HepG2 (cell line): ENCODE data around the gene ASB11. TPM values are rescaled to one million over a fixed set of nuclear protein-coding genes. Genes with fewer than 3 reads are reported as not detected.

Experiments
- HCFC1 ChIP-seq: fragments of 150-350 bp; IDR thresholded peaks from 2 replicates; pipeline ENCODE4 v1.6.1; 2014; ENCODE audit warnings: low read depth, low read length
- HMGXB3 ChIP-seq: sonication (generic); formaldehyde crosslinking; IDR thresholded peaks from 2 replicates; pipeline ENCODE4 v1.4.0; 2020; ENCODE audit warnings: missing genetic modification reagents, borderline replicate concordance
- HMGXB4 ChIP-seq, 2 experiments: sonication (generic) in 1 of 2; formaldehyde crosslinking in 1 of 2; IDR thresholded peaks; 2 replicates each; pipeline versions ENCODE4 v1.4.0 to v1.6.1; 2018 to 2020; ENCODE audit warnings: missing genetic modification reagents in 2 of 2, borderline replicate concordance in 1 of 2, low read depth in 1 of 2, mild to moderate bottlenecking in 1 of 2, missing biosample characterization in 1 of 2
- HNF4A ChIP-seq: sonication (generic); formaldehyde crosslinking; IDR thresholded peaks from 2 replicates; pipeline ENCODE4 v1.4.0; 2020; ENCODE audit warnings: missing genetic modification reagents
- IKZF1 ChIP-seq: fragments of 450-650 bp; IDR thresholded peaks from 2 replicates; pipeline ENCODE4 v1.7.1; 2016
- KLF15 ChIP-seq: sonication (generic); formaldehyde crosslinking; IDR thresholded peaks from 2 replicates; pipeline ENCODE4 v1.8.1; 2023; ENCODE audit warnings: borderline replicate concordance, mild to moderate bottlenecking, inconsistent platforms, missing genetic modification reagents, mixed read lengths
- MXD4 ChIP-seq: IDR thresholded peaks from 2 replicates; pipeline ENCODE4 v1.6.1; 2016; ENCODE audit warnings: mild to moderate bottlenecking, missing biosample characterization, missing genetic modification reagents
- NBN ChIP-seq: fragments of 450-650 bp; conservative IDR thresholded peaks from 2 replicates; pipeline ENCODE4 v1.6.1; 2017
- NFKBIZ ChIP-seq: IDR thresholded peaks from 2 replicates; pipeline ENCODE4 v1.6.1; 2018; ENCODE audit warnings: missing genetic modification reagents, missing compliant biosample characterization
- PPARG ChIP-seq: conservative IDR thresholded peaks from 2 replicates; pipeline ENCODE4 v1.6.1; 2016; ENCODE audit warnings: missing biosample characterization, missing genetic modification reagents
- RNF2 ChIP-seq: fragments of 450-650 bp; conservative IDR thresholded peaks from 2 replicates; pipeline ENCODE4 v1.6.1; 2016; ENCODE audit warnings: low read depth
- SALL1 ChIP-seq: sonication (generic); formaldehyde crosslinking; IDR thresholded peaks from 2 replicates; pipeline ENCODE4 v1.8.0; 2022; ENCODE audit warnings: mild to moderate bottlenecking, missing genetic modification reagents
- SMARCE1 ChIP-seq: fragments of 450-650 bp; IDR thresholded peaks from 2 replicates; pipeline ENCODE4 v1.6.1; 2017; ENCODE audit warnings: borderline replicate concordance
- ZNF292 ChIP-seq: sonication (generic); formaldehyde crosslinking; IDR thresholded peaks from 2 replicates; pipeline ENCODE4 v1.8.1; 2022; ENCODE audit warnings: mild to moderate bottlenecking, low read depth, missing genetic modification reagents, borderline replicate concordance
- ZNF383 ChIP-seq: sonication (generic); formaldehyde crosslinking; IDR thresholded peaks from 2 replicates; pipeline ENCODE4 v1.4.0; 2020; ENCODE audit warnings: missing genetic modification reagents, mild to moderate bottlenecking, borderline replicate concordance
- ZNF484 ChIP-seq: sonication (generic); formaldehyde crosslinking; IDR thresholded peaks from 2 replicates; pipeline ENCODE4 v1.5.1; 2020; ENCODE audit warnings: mild to moderate bottlenecking, low read depth, missing genetic modification reagents, borderline replicate concordance
- ZNF496 ChIP-seq: sonication (generic); formaldehyde crosslinking; IDR thresholded peaks from 2 replicates; pipeline ENCODE4 v1.8.1; 2023; ENCODE audit warnings: mild to moderate bottlenecking, moderate library complexity, missing genetic modification reagents; ENCODE audit not compliant: insufficient replicate concordance
- ZNF577 ChIP-seq: sonication (generic); formaldehyde crosslinking; IDR thresholded peaks from 2 replicates; pipeline ENCODE4 v1.4.0; 2020; ENCODE audit warnings: mild to moderate bottlenecking, low read depth, missing genetic modification reagents, borderline replicate concordance
- ZNF614 ChIP-seq: IDR thresholded peaks from 2 replicates; pipeline ENCODE4 v1.6.1; 2018; ENCODE audit warnings: missing biosample characterization, missing genetic modification reagents, inconsistent platforms, borderline replicate concordance
- ZNF747 ChIP-seq: sonication (generic); formaldehyde crosslinking; IDR thresholded peaks from 2 replicates; pipeline ENCODE4 v1.8.1; 2023; ENCODE audit warnings: missing genetic modification reagents, mild to moderate bottlenecking, borderline replicate concordance
- ZNF776 ChIP-seq: sonication (generic); formaldehyde crosslinking; IDR thresholded peaks from 2 replicates; pipeline ENCODE4 v1.4.0; 2020; ENCODE audit warnings: mild to moderate bottlenecking, missing genetic modification reagents
- ZNF788 ChIP-seq: sonication (generic); formaldehyde crosslinking; IDR thresholded peaks from 2 replicates; pipeline ENCODE4 v1.5.0; 2020; ENCODE audit warnings: mild to moderate bottlenecking, missing genetic modification reagents, borderline replicate concordance
- polyA plus RNA-seq, 8 experiments: library from polyadenylated mRNA; depleted of rRNA in 3 of 8; stranded (reverse) in 7 of 8; unstranded in 1 of 8; fragments of >200 nt; fragmentation: Illumina TruSeq in 4 of 8; extraction: Trizol in 4 of 8; gene quantifications; 2 replicates each; pipeline versions ENCODE4 v1.2.1 to v1.2.3, GENCODE V29; 2011 to 2016; ENCODE audit warnings: low read depth in 4 of 8, missing spikeins in 1 of 8, mixed read lengths in 1 of 8; ENCODE audit not compliant: insufficient read depth in 1 of 8
- total RNA-seq, 5 experiments: library from RNA; depleted of rRNA; stranded (reverse); fragments of >200 nt; fragmentation: Illumina TruSeq; extraction: Trizol; gene quantifications; 2 replicates each; pipeline ENCODE4 v1.2.3, GENCODE V29; 2016; ENCODE audit warnings: low read depth in 1 of 5
- TF ChIP-seq, protein P1 (sequence below): sonication (generic); formaldehyde crosslinking; IDR thresholded peaks from 2 replicates; pipeline ENCODE4 v1.8.0; 2022; ENCODE audit warnings: missing genetic modification reagents, mild to moderate bottlenecking, borderline replicate concordance

ASB11 gene
- total and polyA plus RNA-seq, 2 of the 13 experiments (the other 11 are each of a cell fraction or from before 2014, with no cell fraction given) = not detected

GRCh38 chrX:15335135-15336022 is 19.9 kb upstream of the ASB11 start, which contains the start of gene PIGA (continued):
- TF ChIP-seq NBN (no peak), HMGXB3 (CRISPR knock-in tag) (no peak), ZNF614 (no peak), SMARCE1 (no peak), ZNF788 (CRISPR knock-in tag) (no peak), PPARG (CRISPR knock-in tag) (no peak), ZNF292 (CRISPR knock-in tag) (no peak), IKZF1 (no peak), MXD4 (peak; percentile 43; the same call in 1 of the 2 replicates), ZNF383 (CRISPR knock-in tag) (no peak), SALL1 (peak; percentile 46), ZNF496 (CRISPR knock-in tag) (no peak), HCFC1 (no peak), ZNF747 (CRISPR knock-in tag) (no peak), RNF2 (no peak), KLF15 (CRISPR knock-in tag) (no peak), HMGXB4 (CRISPR knock-in tag; IDR thresholded peaks at IDR 0.05; ENCODE audit: borderline replicate concordance in 1 of 2, low read depth in 1 of 2) (no peak; a peak in 1 of 4 replicates), ZNF776 (CRISPR knock-in tag) (no peak), ZNF484 (CRISPR knock-in tag) (no peak), NFKBIZ (no peak), ZNF577 (CRISPR knock-in tag) (no peak), HNF4A (CRISPR knock-in tag) (no peak)
- TF ChIP-seq, protein P1, sequence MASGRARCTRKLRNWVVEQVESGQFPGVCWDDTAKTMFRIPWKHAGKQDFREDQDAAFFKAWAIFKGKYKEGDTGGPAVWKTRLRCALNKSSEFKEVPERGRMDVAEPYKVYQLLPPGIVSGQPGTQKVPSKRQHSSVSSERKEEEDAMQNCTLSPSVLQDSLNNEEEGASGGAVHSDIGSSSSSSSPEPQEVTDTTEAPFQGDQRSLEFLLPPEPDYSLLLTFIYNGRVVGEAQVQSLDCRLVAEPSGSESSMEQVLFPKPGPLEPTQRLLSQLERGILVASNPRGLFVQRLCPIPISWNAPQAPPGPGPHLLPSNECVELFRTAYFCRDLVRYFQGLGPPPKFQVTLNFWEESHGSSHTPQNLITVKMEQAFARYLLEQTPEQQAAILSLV (CRISPR knock-in tag) = 0 out of 2 replicates have a peak, but pooled peaks have one; percentile 26
